ENCODE data around the gene MYO3B.
"Not testable (repeated sequence)": the region's sequence is repeated elsewhere in the genome, so short reads cannot be mapped to it uniquely, and the experiment has no call there.

Gene MYO3B

DNA sequence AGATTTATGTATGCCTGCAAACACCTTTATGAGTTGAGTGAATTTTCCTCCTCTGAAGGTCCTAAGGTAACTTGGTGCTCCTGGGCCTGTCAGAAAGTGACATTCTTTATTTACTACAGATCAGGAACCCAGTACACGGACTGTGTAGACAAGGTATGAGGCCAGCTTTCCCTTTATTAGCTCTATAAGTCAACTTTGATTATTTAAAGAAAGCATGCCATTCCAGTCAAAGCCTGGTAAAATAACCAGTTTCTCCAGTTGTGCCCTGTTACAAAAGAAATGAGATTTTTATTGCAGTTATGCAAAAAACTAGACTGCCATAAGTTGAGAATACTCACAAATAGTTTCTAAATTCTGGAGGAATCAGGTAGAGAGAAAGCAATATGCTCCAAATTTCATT is 271.1 kb downstream of the MYO3B start:
- no peak for DNase-seq

- DNase-seq, result no peak
Observed at GRCh38 chr2:170454471-170455372, 276.8 kb downstream of the MYO3B start.

DNA sequence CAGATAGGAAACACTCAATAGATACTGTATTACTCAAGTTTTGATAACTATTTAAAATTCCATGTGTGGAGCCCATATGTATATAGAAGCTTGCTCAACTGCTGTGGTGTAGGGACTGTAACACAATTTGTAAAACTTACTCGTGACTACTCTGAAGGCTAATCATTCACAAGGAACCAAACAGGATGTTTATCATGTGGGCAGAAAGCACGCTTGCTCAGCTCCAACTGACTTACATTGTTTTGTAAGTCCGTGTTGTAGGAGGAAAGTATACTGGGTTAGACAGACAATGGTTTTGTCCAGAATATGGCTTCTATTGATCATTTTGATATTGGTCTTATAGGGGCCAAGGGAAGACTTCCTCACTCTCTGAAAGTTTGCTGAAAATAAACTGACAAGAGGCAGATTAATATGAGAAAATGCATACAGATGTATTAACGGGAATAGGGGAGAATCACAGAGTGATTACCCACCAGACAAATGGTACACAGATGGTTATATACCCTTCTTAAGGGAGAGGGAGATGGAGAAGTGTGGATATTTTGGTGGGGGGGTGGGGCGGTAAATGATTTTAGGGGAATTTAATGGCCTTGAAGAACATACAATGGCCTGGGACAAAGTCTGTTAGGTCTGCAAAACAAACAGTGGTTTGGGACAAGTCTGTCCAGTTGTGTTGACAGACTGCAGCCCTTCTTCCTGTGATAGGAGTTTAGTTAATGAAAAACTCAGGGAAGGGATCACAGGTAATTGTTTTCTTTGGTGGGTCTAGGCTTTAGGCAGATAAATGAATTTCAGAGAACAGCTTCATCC is 277.9 kb downstream of the MYO3B start:
- DNase-seq, result no peak

GRCh38 chr2:170456914-170457313 is 279.0 kb downstream of the MYO3B start:
- no peak for DNase-seq

GRCh38 chr2:170457742-170458141 is 279.8 kb downstream of the MYO3B start:
- DNase-seq, result no peak

- DNase-seq, result no peak
Observed at GRCh38 chr2:170461889-170462288, 283.9 kb downstream of the MYO3B start.

DNA sequence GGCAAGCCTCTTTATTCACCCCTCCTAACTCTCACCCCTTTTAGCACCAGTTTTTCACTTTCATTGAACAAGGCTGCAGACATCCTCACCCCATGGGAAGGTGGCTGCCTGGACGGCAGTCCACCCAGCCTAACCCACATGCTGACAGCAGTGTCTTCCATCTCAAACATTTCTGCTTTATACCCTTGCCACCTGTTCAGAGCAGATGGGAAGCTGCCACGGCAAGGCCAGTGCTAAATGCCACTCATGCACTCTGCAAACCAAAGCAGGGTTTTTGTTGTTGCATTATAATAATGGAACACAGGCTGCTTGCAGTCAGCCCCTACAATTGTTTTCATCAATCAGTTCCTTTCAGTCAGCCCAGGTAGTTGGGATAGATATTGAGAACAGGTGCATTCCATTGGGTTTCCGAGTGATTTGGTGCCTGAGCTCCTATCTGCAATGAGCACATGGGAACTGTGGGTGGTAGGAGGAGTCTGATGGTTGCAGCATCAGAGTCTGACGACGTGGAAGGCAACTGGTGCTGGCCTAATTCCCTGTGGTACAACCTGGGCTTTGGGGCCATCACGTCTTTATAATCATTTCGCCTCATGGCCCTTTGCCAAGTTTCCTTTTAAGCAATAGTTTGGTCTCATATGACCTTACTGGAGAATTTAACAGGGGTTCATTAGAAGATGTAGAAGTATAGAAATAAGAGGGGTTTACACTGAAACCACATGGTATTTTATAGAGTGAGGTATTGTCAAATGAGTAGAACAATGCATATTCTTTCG is 284.7 kb downstream of the MYO3B start:
- DNase-seq, result no peak

DNA sequence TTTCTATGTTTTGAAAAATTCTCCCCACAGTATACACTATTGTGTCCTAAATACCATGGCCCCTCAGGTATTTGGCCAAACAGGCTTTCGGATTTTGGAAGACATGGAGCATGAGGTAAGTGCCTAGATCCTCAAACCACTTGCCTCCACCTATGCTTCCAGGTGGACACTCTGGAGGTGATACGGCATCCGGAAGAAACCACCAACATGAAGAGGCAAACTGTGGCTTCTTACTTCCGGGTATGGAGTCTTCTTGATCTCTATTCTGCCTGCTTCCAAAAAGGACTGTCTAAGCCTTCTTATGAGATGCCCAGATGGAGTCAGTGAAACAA is 285.2 kb downstream of the MYO3B start:
- DNase-seq, result no peak

GRCh38 chr2:170464268-170464667 is 286.3 kb downstream of the MYO3B start:
- DNase-seq, result no peak

DNA sequence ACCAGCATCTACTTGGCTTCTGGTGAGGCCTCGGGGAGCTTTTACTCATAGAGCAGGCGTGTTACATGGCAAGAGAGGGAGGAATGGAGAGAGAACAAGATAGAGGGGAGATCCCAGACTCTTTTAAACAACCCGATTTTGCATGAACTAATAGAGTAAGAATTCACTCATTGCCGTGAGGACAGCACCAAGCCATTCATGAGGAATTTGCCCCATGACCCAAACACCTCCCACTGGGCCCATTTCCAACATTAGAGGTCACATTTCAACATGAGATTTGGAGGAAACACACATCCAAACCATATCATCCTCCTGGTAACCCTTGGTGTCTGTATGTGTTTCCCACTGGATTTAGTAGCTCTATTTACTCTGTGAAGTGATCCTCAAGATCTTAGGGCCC is 287.3 kb downstream of the MYO3B start:
- DNase-seq, result no peak

GRCh38 chr2:170466632-170467031 is 288.7 kb downstream of the MYO3B start:
- no peak for DNase-seq

GRCh38 chr2:170467568-170468422 is 289.8 kb downstream of the MYO3B start:
- no peak for DNase-seq

GRCh38 chr2:170468557-170468956 is 290.6 kb downstream of the MYO3B start:
- no peak for DNase-seq

- DNase-seq, result not testable (repeated sequence)
Observed at GRCh38 chr2:170472498-170472897, 294.6 kb downstream of the MYO3B start.

DNA sequence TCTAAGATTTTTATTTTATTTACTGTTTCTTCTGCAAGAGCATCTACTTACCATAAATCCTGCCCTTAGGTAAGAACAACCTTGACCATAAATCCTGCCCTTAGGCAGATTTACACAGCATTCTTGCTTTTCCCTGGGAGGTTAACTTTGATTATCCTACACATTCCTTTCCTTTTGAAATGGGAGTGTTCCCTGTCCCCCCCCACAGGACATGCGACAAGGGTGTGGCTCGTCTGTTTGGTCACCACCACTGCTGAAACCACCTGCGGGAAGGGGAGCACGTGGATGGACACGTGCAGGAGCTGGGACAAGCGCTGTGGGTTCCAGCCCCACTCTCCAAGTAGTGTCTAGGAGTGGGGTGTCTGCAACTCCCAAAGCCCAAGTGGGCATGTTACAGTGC is 297.9 kb downstream of the MYO3B start:
- no peak for DNase-seq

GRCh38 chr2:170477630-170478029 is 299.7 kb downstream of the MYO3B start:
- DNase-seq, result no peak

DNA sequence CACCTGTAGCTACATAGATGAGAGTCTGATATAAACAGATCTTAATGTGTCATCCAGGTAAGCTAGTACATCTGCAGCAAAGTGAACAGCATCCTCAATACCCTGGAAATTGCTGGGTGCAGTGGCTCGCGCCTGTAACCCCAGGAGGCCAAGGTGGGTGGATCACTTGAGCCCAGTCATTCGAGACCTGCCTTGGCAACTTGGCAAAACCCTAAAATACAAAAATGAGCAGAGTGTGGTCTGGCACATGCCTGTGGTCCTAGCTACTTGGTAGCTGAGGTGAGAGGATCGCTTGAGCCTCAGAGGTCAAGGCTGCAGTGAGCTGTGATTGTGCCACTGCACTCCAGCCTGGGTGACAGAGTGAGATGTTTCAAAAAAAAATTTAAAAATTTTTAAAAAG is 303.3 kb downstream of the MYO3B start:
- DNase-seq, result no peak

GRCh38 chr2:170484552-170484951 is 306.6 kb downstream of the MYO3B start:
- no peak for DNase-seq

GRCh38 chr2:170485254-170486026 is 307.5 kb downstream of the MYO3B start:
- no peak for DNase-seq

- DNase-seq, result no peak
Observed at GRCh38 chr2:170486730-170487129, 308.8 kb downstream of the MYO3B start.

DNA sequence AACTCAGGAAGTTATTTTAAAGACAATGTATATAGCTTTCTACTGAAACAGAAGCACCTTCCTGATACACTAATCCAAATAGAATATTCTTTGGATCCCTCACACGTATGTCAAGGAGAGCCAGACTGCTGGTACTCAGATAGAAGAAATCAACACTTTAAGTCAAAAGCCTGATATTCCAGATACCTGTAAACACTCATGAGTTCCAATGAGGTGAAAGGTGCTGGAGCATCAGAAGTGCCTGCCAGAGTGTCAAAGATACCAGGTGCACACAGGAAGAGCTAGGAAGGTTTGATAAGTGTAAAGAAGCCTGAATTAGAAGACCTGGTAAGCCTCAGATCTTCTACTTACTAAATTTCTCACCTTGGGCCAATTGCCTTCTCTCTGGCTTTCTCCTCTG is 310.9 kb downstream of the MYO3B start:
- no peak for DNase-seq

DNA sequence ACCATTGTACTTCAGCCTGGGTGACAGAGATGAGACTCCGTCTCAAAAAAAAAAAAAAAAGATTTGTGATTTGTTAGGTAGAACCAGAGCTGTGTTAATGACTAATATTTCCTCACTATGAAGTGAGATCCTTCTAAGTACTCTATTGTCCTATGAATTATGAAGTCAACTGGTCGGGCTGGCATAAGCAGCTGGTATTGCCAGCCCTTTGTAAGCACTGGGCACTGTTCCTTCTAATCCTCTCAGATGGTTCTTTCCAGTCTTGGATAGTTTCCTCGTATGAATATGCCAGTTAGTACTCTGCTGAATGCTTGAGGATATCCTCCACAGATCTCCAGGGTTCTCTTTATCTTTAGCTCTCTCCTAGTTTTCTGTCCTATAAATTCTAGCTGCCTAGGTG is 314.1 kb downstream of the MYO3B start:
- DNase-seq, result no peak

Data from activated naive CD4-positive, alpha-beta T cell treated with Interleukin-2 at 50 U/mL for 16 hours (primary cell).